GM23338 (cell line): Measurements from ENCODE around the gene SDR42E2. TPM values are rescaled to one million over a fixed set of nuclear protein-coding genes. Genes with fewer than 3 reads are reported as not detected.

Experiments used
- ATAC-seq: fragments of 200-7000 bp; cut with Tn5 transposase; 3 replicates; pipeline ENCODE4 v1.9.1; 2020
- DNase-seq: peaks from one replicate; pipeline ENCODE4 v3.0.0-alpha.2; 2015; ENCODE audit warnings: low spot score
- H2AFZ ChIP-seq: fragments of 200-600 bp; sonication (generic); 2 replicates; pipeline ENCODE4 v1.8.0; 2016; ENCODE audit warnings: antibody characterized with exemption, mild to moderate bottlenecking, moderate library complexity
- H3F3A ChIP-seq: fragments of 200-600 bp; sonication (generic); replicated peaks from 2 replicates; pipeline ENCODE4 v1.8.0; 2017; ENCODE audit warnings: antibody characterized with exemption, mixed run types, low read depth
- H3K27ac ChIP-seq: fragments of 200-600 bp; sonication (generic); 2 replicates; pipeline ENCODE4 v1.6.1; 2016; ENCODE audit warnings: low read depth
- H3K27me3 ChIP-seq: fragments of 200-600 bp; sonication (generic); 2 replicates; pipeline ENCODE4 v1.8.0; 2016; ENCODE audit warnings: mild to moderate bottlenecking, mixed run types, moderate library complexity; ENCODE audit not compliant: insufficient read depth
- H3K36me3 ChIP-seq: fragments of 200-600 bp; sonication (generic); 2 replicates; pipeline ENCODE4 v1.8.0; 2016; ENCODE audit warnings: mild to moderate bottlenecking; ENCODE audit not compliant: insufficient read depth
- H3K4me1 ChIP-seq: fragments of 200-600 bp; sonication (generic); 2 replicates; pipeline ENCODE4 v1.8.0; 2016; ENCODE audit warnings: mild to moderate bottlenecking, moderate library complexity; ENCODE audit not compliant: insufficient read depth
- H3K4me2 ChIP-seq: fragments of 200-600 bp; sonication (generic); 2 replicates; pipeline ENCODE4 v1.7.1; 2017; ENCODE audit warnings: mixed run types
- H3K4me3 ChIP-seq: fragments of 200-600 bp; sonication (generic); 2 replicates; pipeline ENCODE4 v1.6.1; 2016; ENCODE audit warnings: mixed run types
- H3K79me2 ChIP-seq: fragments of 200-600 bp; sonication (generic); replicated peaks from 2 replicates; pipeline ENCODE4 v1.8.0; 2017; ENCODE audit warnings: mild to moderate bottlenecking; ENCODE audit not compliant: insufficient read depth
- H3K9me2 ChIP-seq: fragments of 200-600 bp; sonication (generic); 2 replicates; pipeline ENCODE4 v1.8.0; 2017; ENCODE audit not compliant: insufficient read depth
- H4K20me1 ChIP-seq: fragments of 200-600 bp; sonication (generic); replicated peaks from 2 replicates; pipeline ENCODE4 v1.8.0; 2017; ENCODE audit warnings: mild to moderate bottlenecking; ENCODE audit not compliant: insufficient read depth
- H3K27ac Mint-ChIP-seq: 2 replicates; pipeline ENCODE4 v1.8.0; 2020; ENCODE audit warnings: inconsistent platforms, mild to moderate bottlenecking, moderate library complexity, mixed read lengths
- H3K27me3 Mint-ChIP-seq: 3 replicates; pipeline ENCODE4 v1.8.0; 2022; ENCODE audit warnings: low read depth, mild to moderate bottlenecking, moderate library complexity, mixed read lengths, inconsistent platforms; ENCODE audit not compliant: insufficient read depth, poor library complexity
- H3K36me3 Mint-ChIP-seq: 3 replicates; pipeline ENCODE4 v1.8.0; 2021; ENCODE audit warnings: low read depth, mild to moderate bottlenecking, inconsistent platforms, moderate library complexity, mixed read lengths
- H3K4me1 Mint-ChIP-seq: 3 replicates; pipeline ENCODE4 v1.8.0; 2020; ENCODE audit warnings: mild to moderate bottlenecking, inconsistent platforms, mixed read lengths
- H3K4me3 Mint-ChIP-seq: 3 replicates; pipeline ENCODE4 v1.8.0; 2021; ENCODE audit warnings: moderate library complexity, mild to moderate bottlenecking, inconsistent platforms, mixed read lengths
- H3K9me3 Mint-ChIP-seq: 3 replicates; pipeline ENCODE4 v1.8.0; 2020; ENCODE audit warnings: moderate library complexity, mild to moderate bottlenecking, inconsistent platforms, mixed read lengths
- CREB1 ChIP-seq: fragments of 250-450 bp; sonication (Bioruptor Pico); IDR thresholded peaks from 2 replicates; pipeline ENCODE4 v1.5.0; 2020; ENCODE audit warnings: low read depth, mild to moderate bottlenecking, moderate library complexity
- EZH2 ChIP-seq: fragments of 200-600 bp; sonication (generic); IDR thresholded peaks from one replicate; pipeline ENCODE4 v1.8.0; 2017; ENCODE audit warnings: antibody characterized with exemption, mild to moderate bottlenecking, low read depth; ENCODE audit not compliant: unreplicated experiment
- JUNB ChIP-seq: IDR thresholded peaks from one replicate; pipeline ENCODE4 v1.6.1; 2016; ENCODE audit warnings: antibody characterized with exemption; ENCODE audit not compliant: unreplicated experiment
- NANOG ChIP-seq: IDR thresholded peaks from 2 replicates; pipeline ENCODE4 v1.6.1; 2016; ENCODE audit warnings: antibody characterized with exemption, borderline replicate concordance
- POLR2AphosphoS5 ChIP-seq: IDR thresholded peaks from 2 replicates; pipeline ENCODE4 v1.6.1; 2016; ENCODE audit warnings: antibody characterized with exemption, low read depth
- ZNF114 ChIP-seq: fragments of 250-450 bp; sonication (Bioruptor Pico); IDR thresholded peaks from 2 replicates; pipeline ENCODE4 v1.5.0; 2020; ENCODE audit warnings: mild to moderate bottlenecking, moderate library complexity
- ZNF331 ChIP-seq: fragments of 250-450 bp; sonication (Bioruptor Pico); IDR thresholded peaks from 2 replicates; pipeline ENCODE4 v1.5.0; 2020; ENCODE audit warnings: low read depth, mild to moderate bottlenecking, moderate library complexity
- polyA plus RNA-seq: library from polyadenylated mRNA; unstranded; fragments of >200 nt; fragmentation: Nextera tagmentation; extraction: Ambion mirVana; gene quantifications from 2 replicates; pipeline ENCODE4 v1.2.1, GENCODE V29; 2016
- total RNA-seq: library from RNA; depleted of rRNA; stranded (reverse); fragments of >200 nt; shearing (Covaris generic); gene quantifications from 2 replicates; pipeline ENCODE4 v1.2.3, GENCODE V29; 2014
- TF ChIP-seq, protein P1 (sequence below), 2 experiments: fragments of 200-600 bp in 1 of 2; sonication (generic) in 1 of 2; conservative IDR thresholded peaks; 2 replicates each; pipeline versions ENCODE4 v1.5.1 to v1.6.1; 2016 to 2017; ENCODE audit warnings: antibody characterized with exemption in 2 of 2, low read depth in 2 of 2, mild to moderate bottlenecking in 2 of 2, moderate library complexity in 1 of 2
- TF ChIP-seq, protein P2 (sequence below): IDR thresholded peaks from one replicate; pipeline ENCODE4 v1.6.1; 2018; ENCODE audit warnings: antibody characterized with exemption; ENCODE audit not compliant: unreplicated experiment
- TF ChIP-seq, protein P3 (sequence below): IDR thresholded peaks from 2 replicates; pipeline ENCODE4 v1.6.1; 2016; ENCODE audit warnings: antibody characterized with exemption

Gene SDR42E2
- total and polyA plus RNA-seq, 2 experiments from 2014 or later, result 0.15 TPM; not detected in 1

DNA sequence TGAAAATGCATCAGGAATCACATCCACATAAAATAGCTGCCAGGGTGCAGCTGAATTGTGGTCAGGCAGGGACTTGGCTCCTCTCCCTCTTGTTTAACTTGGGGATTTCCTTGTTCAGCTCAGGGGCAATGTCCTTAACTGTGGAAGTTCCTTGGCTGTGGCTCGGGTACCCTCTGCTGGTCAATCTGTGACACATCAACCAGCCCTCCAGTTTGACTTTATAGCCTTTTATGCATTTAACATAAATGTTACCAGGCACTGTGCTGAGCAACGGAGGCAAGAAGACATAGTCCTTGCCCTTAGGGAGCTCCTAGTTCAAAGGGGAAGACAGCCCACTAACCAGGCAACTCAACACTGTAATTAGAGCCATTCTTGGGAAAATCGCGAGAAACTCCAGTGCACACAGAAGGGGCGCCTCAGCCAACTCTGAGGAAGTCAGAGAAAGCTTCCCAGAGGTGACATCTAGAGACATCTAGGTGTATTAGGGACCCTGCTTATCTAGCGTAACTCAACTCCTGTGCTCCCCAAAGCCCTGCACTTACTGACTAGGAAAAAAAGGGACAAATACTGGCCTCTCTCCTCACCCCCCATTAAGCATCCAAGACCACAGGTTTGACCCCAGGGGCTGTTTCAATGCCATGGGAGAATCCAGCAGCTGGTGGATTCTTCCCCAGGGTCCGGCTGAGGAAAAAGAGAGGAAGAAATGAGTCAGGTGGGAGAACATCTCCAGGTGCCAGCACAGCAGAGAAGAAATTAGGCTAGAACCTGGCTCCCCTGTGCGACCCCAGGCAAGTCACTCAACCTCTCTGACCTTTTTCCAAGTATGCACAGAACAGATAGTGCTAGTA is 26.5 kb downstream of the SDR42E2 start:
- peak overlapping the region; percentile 89 for H3K4me3 Mint-ChIP-seq
- Histone ChIP-seq H2AFZ (no peak overlapping the region), H3K79me2 (no peaks in the 10 kb centered on the region), H3K4me3 (peak overlapping the region; percentile 85), H4K20me1 (no peaks in the 10 kb centered on the region), H3K27me3 (no peaks in the 10 kb centered on the region), H3K27ac (no peak overlapping the region), H3K36me3 (no peaks in the 10 kb centered on the region), H3K9me2 (0 out of 2 replicates have a peak, but pooled peaks cover 6% of the 10 kb centered on the region), H3K4me2 (peak overlapping the region; percentile 94), H3F3A (peaks cover 8% of the 10 kb centered on the region; the same call in 1 of the 2 replicates), H3K4me1 (peaks cover 26% of the 10 kb centered on the region)
- peaks cover 20% of the 10 kb centered on the region for H3K27me3 Mint-ChIP-seq
- ATAC-seq, result peak; percentile 7
- H3K9me3 Mint-ChIP-seq, result no peaks in the 10 kb centered on the region
- TF ChIP-seq EZH2, result no peak
- TF ChIP-seq, protein P1, sequence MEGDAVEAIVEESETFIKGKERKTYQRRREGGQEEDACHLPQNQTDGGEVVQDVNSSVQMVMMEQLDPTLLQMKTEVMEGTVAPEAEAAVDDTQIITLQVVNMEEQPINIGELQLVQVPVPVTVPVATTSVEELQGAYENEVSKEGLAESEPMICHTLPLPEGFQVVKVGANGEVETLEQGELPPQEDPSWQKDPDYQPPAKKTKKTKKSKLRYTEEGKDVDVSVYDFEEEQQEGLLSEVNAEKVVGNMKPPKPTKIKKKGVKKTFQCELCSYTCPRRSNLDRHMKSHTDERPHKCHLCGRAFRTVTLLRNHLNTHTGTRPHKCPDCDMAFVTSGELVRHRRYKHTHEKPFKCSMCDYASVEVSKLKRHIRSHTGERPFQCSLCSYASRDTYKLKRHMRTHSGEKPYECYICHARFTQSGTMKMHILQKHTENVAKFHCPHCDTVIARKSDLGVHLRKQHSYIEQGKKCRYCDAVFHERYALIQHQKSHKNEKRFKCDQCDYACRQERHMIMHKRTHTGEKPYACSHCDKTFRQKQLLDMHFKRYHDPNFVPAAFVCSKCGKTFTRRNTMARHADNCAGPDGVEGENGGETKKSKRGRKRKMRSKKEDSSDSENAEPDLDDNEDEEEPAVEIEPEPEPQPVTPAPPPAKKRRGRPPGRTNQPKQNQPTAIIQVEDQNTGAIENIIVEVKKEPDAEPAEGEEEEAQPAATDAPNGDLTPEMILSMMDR (conservative IDR thresholded peaks at IDR 0.05; ENCODE audit: low read depth in 2 of 2), result peak; percentile 91 to 94
- no peak overlapping the region for H3K27ac Mint-ChIP-seq
- H3K36me3 Mint-ChIP-seq, result no peaks in the 10 kb centered on the region
- DNase-seq, result peak; percentile 87
- peaks cover 29% of the 10 kb centered on the region for H3K4me1 Mint-ChIP-seq

DNA sequence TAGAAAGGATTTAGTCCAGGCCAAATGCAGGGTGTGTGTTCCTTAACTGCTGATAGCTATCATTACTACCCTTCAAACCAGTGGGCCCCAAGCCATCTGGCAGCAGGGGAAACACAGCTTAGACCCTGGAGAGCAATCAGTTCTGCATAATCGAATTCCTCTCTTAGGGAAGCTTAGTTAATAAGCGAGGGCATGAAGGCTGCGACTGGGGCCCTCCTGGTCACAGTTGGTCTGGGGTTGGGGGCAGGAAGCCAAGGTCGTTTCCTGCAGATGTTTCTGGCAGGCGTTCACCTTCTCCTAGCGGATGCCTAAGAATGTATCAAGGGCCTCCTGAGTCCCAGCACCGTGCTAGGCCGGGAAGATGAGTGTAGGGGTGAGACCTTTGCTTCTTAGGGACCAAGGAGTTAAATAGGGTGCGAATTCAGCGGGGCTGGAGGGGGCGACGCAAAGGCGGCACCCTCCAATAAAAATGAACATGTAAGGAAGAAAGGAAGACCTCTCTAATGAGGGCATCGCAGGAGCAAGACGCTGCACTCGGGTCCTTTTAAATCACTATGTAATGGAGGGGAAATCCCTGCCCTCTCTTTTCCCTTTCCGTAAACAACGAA is 27.3 kb downstream of the SDR42E2 start:
- H3K27me3 ChIP-seq, result no peaks in the 10 kb centered on the region
- Mint-ChIP-seq H3K4me3 (peak overlapping the region; percentile 89), H3K27ac (no peak overlapping the region), H3K36me3 (no peaks in the 10 kb centered on the region), H3K27me3 (peaks cover 17% of the 10 kb centered on the region), H3K4me1 (peaks cover 29% of the 10 kb centered on the region), H3K9me3 (no peaks in the 10 kb centered on the region)
- H4K20me1 ChIP-seq, result no peaks in the 10 kb centered on the region
- peak overlapping the region; percentile 93 for H2AFZ ChIP-seq
- H3F3A ChIP-seq, result peaks cover 8% of the 10 kb centered on the region; the same call in 1 of the 2 replicates
- no peaks in the 10 kb centered on the region for H3K79me2 ChIP-seq
- H3K4me1 ChIP-seq, result peaks cover 26% of the 10 kb centered on the region
- peak; percentile 3 for ATAC-seq
- H3K4me2 ChIP-seq, result peak overlapping the region; percentile 94
- no peak overlapping the region for H3K27ac ChIP-seq
- no peaks in the 10 kb centered on the region for H3K36me3 ChIP-seq
- peak; percentile 59 for DNase-seq
- 0 out of 2 replicates have a peak, but pooled peaks cover 6% of the 10 kb centered on the region for H3K9me2 ChIP-seq
- H3K4me3 ChIP-seq, result peak overlapping the region; percentile 85
- TF ChIP-seq CREB1 (CRISPR knock-in tag), result no peak
- TF ChIP-seq POLR2AphosphoS5, result no peak
- TF ChIP-seq, protein P2, sequence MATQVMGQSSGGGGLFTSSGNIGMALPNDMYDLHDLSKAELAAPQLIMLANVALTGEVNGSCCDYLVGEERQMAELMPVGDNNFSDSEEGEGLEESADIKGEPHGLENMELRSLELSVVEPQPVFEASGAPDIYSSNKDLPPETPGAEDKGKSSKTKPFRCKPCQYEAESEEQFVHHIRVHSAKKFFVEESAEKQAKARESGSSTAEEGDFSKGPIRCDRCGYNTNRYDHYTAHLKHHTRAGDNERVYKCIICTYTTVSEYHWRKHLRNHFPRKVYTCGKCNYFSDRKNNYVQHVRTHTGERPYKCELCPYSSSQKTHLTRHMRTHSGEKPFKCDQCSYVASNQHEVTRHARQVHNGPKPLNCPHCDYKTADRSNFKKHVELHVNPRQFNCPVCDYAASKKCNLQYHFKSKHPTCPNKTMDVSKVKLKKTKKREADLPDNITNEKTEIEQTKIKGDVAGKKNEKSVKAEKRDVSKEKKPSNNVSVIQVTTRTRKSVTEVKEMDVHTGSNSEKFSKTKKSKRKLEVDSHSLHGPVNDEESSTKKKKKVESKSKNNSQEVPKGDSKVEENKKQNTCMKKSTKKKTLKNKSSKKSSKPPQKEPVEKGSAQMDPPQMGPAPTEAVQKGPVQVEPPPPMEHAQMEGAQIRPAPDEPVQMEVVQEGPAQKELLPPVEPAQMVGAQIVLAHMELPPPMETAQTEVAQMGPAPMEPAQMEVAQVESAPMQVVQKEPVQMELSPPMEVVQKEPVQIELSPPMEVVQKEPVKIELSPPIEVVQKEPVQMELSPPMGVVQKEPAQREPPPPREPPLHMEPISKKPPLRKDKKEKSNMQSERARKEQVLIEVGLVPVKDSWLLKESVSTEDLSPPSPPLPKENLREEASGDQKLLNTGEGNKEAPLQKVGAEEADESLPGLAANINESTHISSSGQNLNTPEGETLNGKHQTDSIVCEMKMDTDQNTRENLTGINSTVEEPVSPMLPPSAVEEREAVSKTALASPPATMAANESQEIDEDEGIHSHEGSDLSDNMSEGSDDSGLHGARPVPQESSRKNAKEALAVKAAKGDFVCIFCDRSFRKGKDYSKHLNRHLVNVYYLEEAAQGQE, result no peak
- TF ChIP-seq EZH2, result no peak
- no peak for TF ChIP-seq ZNF331 (CRISPR knock-in tag)
- TF ChIP-seq, protein P1 (conservative IDR thresholded peaks at IDR 0.05; ENCODE audit: low read depth in 2 of 2), result no peak
- no peak for TF ChIP-seq NANOG
- no peak for TF ChIP-seq ZNF114
- TF ChIP-seq, protein P3, sequence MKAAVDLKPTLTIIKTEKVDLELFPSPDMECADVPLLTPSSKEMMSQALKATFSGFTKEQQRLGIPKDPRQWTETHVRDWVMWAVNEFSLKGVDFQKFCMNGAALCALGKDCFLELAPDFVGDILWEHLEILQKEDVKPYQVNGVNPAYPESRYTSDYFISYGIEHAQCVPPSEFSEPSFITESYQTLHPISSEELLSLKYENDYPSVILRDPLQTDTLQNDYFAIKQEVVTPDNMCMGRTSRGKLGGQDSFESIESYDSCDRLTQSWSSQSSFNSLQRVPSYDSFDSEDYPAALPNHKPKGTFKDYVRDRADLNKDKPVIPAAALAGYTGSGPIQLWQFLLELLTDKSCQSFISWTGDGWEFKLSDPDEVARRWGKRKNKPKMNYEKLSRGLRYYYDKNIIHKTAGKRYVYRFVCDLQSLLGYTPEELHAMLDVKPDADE, result no peak
- no peak for TF ChIP-seq JUNB
